DOHH2 (cell line): ENCODE measurements around the gene PIKFYVE.

ENCODE experiments used
- EZH2phosphoT487 ChIP-seq: fragments of 200-600 bp; sonication (generic); IDR thresholded peaks from 2 replicates; pipeline ENCODE4 v1.6.1; 2017; ENCODE audit warnings: borderline replicate concordance, mild to moderate bottlenecking, antibody characterized with exemption, low read length, moderate library complexity, mixed read lengths
- TF ChIP-seq, protein P1 (sequence below): fragments of 200-600 bp; sonication (generic); IDR thresholded peaks from one replicate; pipeline ENCODE4 v1.5.1; 2014; ENCODE audit warnings: antibody characterized with exemption, mild to moderate bottlenecking, low read depth, low read length; ENCODE audit not compliant: poor library complexity, severe bottlenecking

- TF ChIP-seq, protein P1, sequence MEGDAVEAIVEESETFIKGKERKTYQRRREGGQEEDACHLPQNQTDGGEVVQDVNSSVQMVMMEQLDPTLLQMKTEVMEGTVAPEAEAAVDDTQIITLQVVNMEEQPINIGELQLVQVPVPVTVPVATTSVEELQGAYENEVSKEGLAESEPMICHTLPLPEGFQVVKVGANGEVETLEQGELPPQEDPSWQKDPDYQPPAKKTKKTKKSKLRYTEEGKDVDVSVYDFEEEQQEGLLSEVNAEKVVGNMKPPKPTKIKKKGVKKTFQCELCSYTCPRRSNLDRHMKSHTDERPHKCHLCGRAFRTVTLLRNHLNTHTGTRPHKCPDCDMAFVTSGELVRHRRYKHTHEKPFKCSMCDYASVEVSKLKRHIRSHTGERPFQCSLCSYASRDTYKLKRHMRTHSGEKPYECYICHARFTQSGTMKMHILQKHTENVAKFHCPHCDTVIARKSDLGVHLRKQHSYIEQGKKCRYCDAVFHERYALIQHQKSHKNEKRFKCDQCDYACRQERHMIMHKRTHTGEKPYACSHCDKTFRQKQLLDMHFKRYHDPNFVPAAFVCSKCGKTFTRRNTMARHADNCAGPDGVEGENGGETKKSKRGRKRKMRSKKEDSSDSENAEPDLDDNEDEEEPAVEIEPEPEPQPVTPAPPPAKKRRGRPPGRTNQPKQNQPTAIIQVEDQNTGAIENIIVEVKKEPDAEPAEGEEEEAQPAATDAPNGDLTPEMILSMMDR = no peak
- TF ChIP-seq EZH2phosphoT487 = no peak
These were observed 38.1 kb downstream of the PIKFYVE start for GRCh38 chr2:208304157-208304556.
